Cardiac muscle cell (in vitro differentiated cells and primary cell): Measurements from ENCODE around the gene TMEM164. TPM values are rescaled to one million over a fixed set of nuclear protein-coding genes. Genes with fewer than 3 reads are reported as not detected.

Experiments used
- DNase-seq, 2 donors: peaks; one replicate each; pipeline versions ENCODE4 v3.0.0 to v3.0.0-alpha.2; 2010 to 2017; ENCODE audit warnings: low read depth in 1 of 2, low spot score in 1 of 2
- H3K27ac ChIP-seq: fragments of 200-600 bp; sonication (generic); 2 replicates; pipeline ENCODE4 v1.5.1; 2016
- H3K27me3 ChIP-seq: fragments of 200-600 bp; sonication (generic); 2 replicates; pipeline ENCODE4 v1.6.0; 2016; ENCODE audit warnings: control low read depth
- H3K36me3 ChIP-seq: fragments of 200-600 bp; sonication (generic); 2 replicates; pipeline ENCODE4 v1.5.1; 2016; ENCODE audit warnings: control low read depth
- H3K4me1 ChIP-seq: fragments of 200-600 bp; sonication (generic); 2 replicates; pipeline ENCODE4 v1.8.1; 2017; ENCODE audit warnings: low read depth, mild to moderate bottlenecking, mixed run types
- H3K4me3 ChIP-seq: fragments of 200-600 bp; sonication (generic); 2 replicates; pipeline ENCODE4 v1.5.1; 2016; ENCODE audit warnings: mild to moderate bottlenecking
- H3K9me3 ChIP-seq: fragments of 200-600 bp; sonication (generic); 2 replicates; pipeline ENCODE4 v1.5.1; 2017; ENCODE audit warnings: low read depth, mild to moderate bottlenecking, control low read depth
- polyA plus RNA-seq: library from polyadenylated mRNA; unstranded; fragments of >200 nt; fragmentation: Nextera tagmentation; extraction: Ambion mirVana; gene quantifications from 2 replicates; pipeline ENCODE4 v1.2.1, GENCODE V29; 2016
- total RNA-seq: library from RNA; depleted of rRNA; stranded (reverse); fragments of >200 nt; gene quantifications from 2 replicates; pipeline ENCODE4 v1.2.3, GENCODE V29; 2016
- TF ChIP-seq, protein P1 (sequence below): IDR thresholded peaks from 2 replicates; pipeline ENCODE4 v1.5.1; 2012; ENCODE audit warnings: low read depth, mild to moderate bottlenecking, low read length

The TMEM164 gene
- total and polyA plus RNA-seq, 2 experiments from 2014 or later = 6.8 to 70.3 TPM

GRCh38 chrX:110219920-110220319 is 217.0 kb downstream of the TMEM164 start:
- Histone ChIP-seq H3K4me1 (peaks cover 5% of the 10 kb centered on the region), H3K27ac (no peak overlapping the region), H3K4me3 (no peak overlapping the region), H3K36me3 (peaks cover 5% of the 10 kb centered on the region), H3K9me3 (no peaks in the 10 kb centered on the region), H3K27me3 (no peaks in the 10 kb centered on the region)
- TF ChIP-seq, protein P1, sequence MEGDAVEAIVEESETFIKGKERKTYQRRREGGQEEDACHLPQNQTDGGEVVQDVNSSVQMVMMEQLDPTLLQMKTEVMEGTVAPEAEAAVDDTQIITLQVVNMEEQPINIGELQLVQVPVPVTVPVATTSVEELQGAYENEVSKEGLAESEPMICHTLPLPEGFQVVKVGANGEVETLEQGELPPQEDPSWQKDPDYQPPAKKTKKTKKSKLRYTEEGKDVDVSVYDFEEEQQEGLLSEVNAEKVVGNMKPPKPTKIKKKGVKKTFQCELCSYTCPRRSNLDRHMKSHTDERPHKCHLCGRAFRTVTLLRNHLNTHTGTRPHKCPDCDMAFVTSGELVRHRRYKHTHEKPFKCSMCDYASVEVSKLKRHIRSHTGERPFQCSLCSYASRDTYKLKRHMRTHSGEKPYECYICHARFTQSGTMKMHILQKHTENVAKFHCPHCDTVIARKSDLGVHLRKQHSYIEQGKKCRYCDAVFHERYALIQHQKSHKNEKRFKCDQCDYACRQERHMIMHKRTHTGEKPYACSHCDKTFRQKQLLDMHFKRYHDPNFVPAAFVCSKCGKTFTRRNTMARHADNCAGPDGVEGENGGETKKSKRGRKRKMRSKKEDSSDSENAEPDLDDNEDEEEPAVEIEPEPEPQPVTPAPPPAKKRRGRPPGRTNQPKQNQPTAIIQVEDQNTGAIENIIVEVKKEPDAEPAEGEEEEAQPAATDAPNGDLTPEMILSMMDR = no peak
- DNase-seq = peak in 1 of 2 donors; percentile 45

DNA sequence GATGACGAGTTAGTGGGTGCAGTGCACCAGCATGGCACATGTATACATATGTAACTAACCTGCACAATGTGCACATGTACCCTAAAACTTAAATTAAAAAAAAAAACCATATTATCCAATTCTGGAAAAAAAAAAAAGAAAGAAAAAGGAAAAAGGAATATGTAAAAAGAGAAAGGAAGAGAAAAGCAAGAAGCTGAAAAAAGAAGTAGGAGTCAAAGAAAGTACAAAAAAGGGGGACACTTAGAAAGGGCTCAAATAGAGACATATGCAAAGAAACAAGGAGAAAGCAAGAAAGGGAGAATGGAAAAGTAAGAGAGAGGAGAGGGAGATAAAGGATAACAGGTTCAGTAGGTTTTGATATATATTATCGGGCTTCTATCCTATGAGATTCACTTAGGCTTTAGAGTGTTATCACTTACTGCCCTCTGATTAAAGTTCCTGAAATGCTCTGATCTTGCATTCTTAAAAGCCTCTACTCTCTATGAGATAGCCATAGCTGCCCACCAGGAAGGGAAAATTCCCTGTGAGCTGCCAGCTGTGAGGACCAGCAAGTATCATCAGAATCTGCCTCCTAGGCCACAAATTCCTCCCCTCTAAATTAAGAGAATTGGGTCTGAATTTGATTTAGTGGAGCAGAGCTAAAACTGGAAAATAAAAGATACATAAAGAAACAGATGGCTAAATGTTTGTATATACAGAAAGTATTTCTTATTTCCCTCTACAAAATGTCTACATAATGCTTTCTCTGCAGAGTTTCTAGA is 219.8 kb downstream of the TMEM164 start:
- no peak for DNase-seq
- TF ChIP-seq, protein P1 = no peak
- Histone ChIP-seq H3K27ac (no peak overlapping the region), H3K4me3 (no peak overlapping the region), H3K9me3 (no peaks in the 10 kb centered on the region), H3K4me1 (peaks cover 9% of the 10 kb centered on the region), H3K27me3 (no peaks in the 10 kb centered on the region), H3K36me3 (no peaks in the 10 kb centered on the region)

- TF ChIP-seq, protein P1 = no peak
- no peak for DNase-seq
- peaks cover 21% of the 10 kb centered on the region for H3K4me1 ChIP-seq
- no peaks in the 10 kb centered on the region for H3K9me3 ChIP-seq
- H3K27me3 ChIP-seq = no peaks in the 10 kb centered on the region
- no peaks in the 10 kb centered on the region for H3K36me3 ChIP-seq
- H3K4me3 ChIP-seq = no peak overlapping the region
- H3K27ac ChIP-seq = no peak overlapping the region
Measured at GRCh38 chrX:110224926-110225617, 222.2 kb downstream of the TMEM164 start.

DNA sequence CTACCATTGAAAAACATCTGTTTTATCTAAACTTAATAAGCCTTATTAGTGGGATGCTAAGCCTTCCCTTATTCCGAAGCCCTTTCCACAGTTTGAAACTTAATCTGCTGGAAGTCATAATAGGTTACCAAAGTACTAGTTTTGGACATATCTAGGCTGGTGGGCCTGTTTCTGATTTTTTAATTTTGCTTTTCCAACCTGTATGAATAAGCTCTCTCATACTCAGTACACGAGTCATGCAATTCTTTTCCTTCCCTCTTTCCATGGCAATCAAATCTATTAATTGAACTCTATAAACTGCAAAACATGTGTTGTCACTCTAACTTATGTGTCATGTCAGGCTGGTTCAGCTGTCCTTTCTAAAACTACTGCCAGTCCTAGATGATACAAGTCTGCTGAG is 224.0 kb downstream of the TMEM164 start:
- no peak overlapping the region for H3K27ac ChIP-seq

More for the DNA sequence above, 224.0 kb downstream of the TMEM164 start:
- no peaks in the 10 kb centered on the region for H3K27me3 ChIP-seq
- H3K4me1 ChIP-seq = peaks cover 21% of the 10 kb centered on the region
- no peaks in the 10 kb centered on the region for H3K9me3 ChIP-seq
- no peak overlapping the region for H3K4me3 ChIP-seq
- TF ChIP-seq, protein P1 = no peak
- no peaks in the 10 kb centered on the region for H3K36me3 ChIP-seq
- DNase-seq = no peak
